Psoas muscle (tissue), 8 donors: Measurements from ENCODE around the gene SLC6A4. TPM values are rescaled to one million over a fixed set of nuclear protein-coding genes. Genes with fewer than 3 reads are reported as not detected.

Source experiments
- ATAC-seq, 4 donors: fragments of 200-7000 bp; cut with Tn5 transposase; one replicate each; pipeline ENCODE4 v1.9.1; 2020; ENCODE audit warnings: moderate library complexity in 3 of 4, mild to moderate bottlenecking in 2 of 4
- DNase-seq, 2 donors: peaks; one replicate each; pipeline ENCODE4 v3.0.0-alpha.2; 2020
- H3K27ac ChIP-seq: fragments of 200-600 bp; one replicate; pipeline ENCODE4 v1.8.0; 2022
- H3K27me3 ChIP-seq, 3 donors: fragments of 200-600 bp in 1 of 3; one replicate each; pipeline versions ENCODE4 v1.6.1 to v1.8.0; 2013 to 2022; ENCODE audit warnings: low read length in 2 of 3, mild to moderate bottlenecking in 2 of 3, moderate library complexity in 1 of 3; ENCODE audit not compliant: insufficient read depth in 3 of 3
- H3K36me3 ChIP-seq, 2 donors: fragments of 200-600 bp in 1 of 2; one replicate each; pipeline versions ENCODE4 v1.6.1 to v1.8.0; 2013 to 2022; ENCODE audit warnings: low read depth in 1 of 2, mild to moderate bottlenecking in 1 of 2, moderate library complexity in 1 of 2; ENCODE audit not compliant: insufficient read depth in 1 of 2
- H3K4me1 ChIP-seq: fragments of 200-600 bp; one replicate; pipeline ENCODE4 v1.8.0; 2022
- H3K4me3 ChIP-seq: fragments of 200-600 bp; one replicate; pipeline ENCODE4 v1.8.0; 2022; ENCODE audit warnings: mild to moderate bottlenecking
- H3K9me3 ChIP-seq: fragments of 200-600 bp; one replicate; pipeline ENCODE4 v1.8.0; 2022
- WGBS, 3 donors: extraction: QIAGEN DNeasy Blood & Tissue Kit; methylation state at CpG; one replicate each; pipeline versions ENCODE4 v1.1.6 to v1.1.7; 2013; 5-methylcytosine and 5-hydroxymethylcytosine counted together
- intact Hi-C, 2 donors: fragments of 100-400 bp; cut with DNase I; formaldehyde crosslinking; loops; one replicate each; pipeline versions ENCODE4 v1.11.0 to v1.14.2; 2022
- polyA plus RNA-seq, 3 donors: library from polyadenylated mRNA; stranded (reverse); fragments of 200-250 nt; gene quantifications; one replicate each; pipeline ENCODE4 v1.2.3, GENCODE V29; 2013
- total RNA-seq, 4 donors: library from RNA; stranded (reverse); fragmentation: NEBNext Ultra II Directional in 2 of 4; extraction: Animal tissue kit (Norgen Biotek cat#: 25700) in 2 of 4; gene quantifications; one replicate each; pipeline versions ENCODE4 v1.2.1 to v1.2.4, GENCODE V29; 2021 to 2023
- TF ChIP-seq, protein P1 (sequence below): fragments of 200-600 bp; IDR thresholded peaks from one replicate; pipeline ENCODE4 v1.8.0; 2022; ENCODE audit warnings: antibody characterized with exemption
- donor health status: healthy with polysubstance abuse.
- donor health status: DM: no; HTN: no; CAD: no; lungs with moderate emphysema.
- donor health status: Bipolar disorder and iron deficiency.
- donor health status: healthy.
- donor health status: DM: yes; HTN: yes; CAD: no.
- donor health status: DM: no; HTN: no; CAD: no.
- donor health status: DM: no; HTN: no; CAD: no.
- donor health status: DM: yes; HTN: yes; CAD: no.

Gene SLC6A4
- total and polyA plus RNA-seq, 7 donors, result 0.01 to 0.06 TPM; not detected in 5

GRCh38 chr17:30263552-30264333 lies 28.2 kb upstream of the SLC6A4 start:
- intact Hi-C loops, result no loop called here
- peak overlapping the region; percentile 3 for H3K27ac ChIP-seq
- DNase-seq (no peak), ATAC-seq (peak in 2 of 4 donors; percentile 50 to 51)
- H3K36me3 ChIP-seq, result peaks cover 4 to 91% of the 10 kb centered on the region in 2 donors
- peaks cover 11% of the 10 kb centered on the region for H3K4me1 ChIP-seq
- TF ChIP-seq, protein P1, sequence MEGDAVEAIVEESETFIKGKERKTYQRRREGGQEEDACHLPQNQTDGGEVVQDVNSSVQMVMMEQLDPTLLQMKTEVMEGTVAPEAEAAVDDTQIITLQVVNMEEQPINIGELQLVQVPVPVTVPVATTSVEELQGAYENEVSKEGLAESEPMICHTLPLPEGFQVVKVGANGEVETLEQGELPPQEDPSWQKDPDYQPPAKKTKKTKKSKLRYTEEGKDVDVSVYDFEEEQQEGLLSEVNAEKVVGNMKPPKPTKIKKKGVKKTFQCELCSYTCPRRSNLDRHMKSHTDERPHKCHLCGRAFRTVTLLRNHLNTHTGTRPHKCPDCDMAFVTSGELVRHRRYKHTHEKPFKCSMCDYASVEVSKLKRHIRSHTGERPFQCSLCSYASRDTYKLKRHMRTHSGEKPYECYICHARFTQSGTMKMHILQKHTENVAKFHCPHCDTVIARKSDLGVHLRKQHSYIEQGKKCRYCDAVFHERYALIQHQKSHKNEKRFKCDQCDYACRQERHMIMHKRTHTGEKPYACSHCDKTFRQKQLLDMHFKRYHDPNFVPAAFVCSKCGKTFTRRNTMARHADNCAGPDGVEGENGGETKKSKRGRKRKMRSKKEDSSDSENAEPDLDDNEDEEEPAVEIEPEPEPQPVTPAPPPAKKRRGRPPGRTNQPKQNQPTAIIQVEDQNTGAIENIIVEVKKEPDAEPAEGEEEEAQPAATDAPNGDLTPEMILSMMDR, result no peak
- H3K27me3 ChIP-seq, result no peaks in the 10 kb centered on the region
- H3K4me3 ChIP-seq, result no peak overlapping the region
- WGBS, 3 donors, result 23 to 28% (median 23%) methylated on average over 2 of the region's 2 CpGs
- no peaks in the 10 kb centered on the region for H3K9me3 ChIP-seq

DNA sequence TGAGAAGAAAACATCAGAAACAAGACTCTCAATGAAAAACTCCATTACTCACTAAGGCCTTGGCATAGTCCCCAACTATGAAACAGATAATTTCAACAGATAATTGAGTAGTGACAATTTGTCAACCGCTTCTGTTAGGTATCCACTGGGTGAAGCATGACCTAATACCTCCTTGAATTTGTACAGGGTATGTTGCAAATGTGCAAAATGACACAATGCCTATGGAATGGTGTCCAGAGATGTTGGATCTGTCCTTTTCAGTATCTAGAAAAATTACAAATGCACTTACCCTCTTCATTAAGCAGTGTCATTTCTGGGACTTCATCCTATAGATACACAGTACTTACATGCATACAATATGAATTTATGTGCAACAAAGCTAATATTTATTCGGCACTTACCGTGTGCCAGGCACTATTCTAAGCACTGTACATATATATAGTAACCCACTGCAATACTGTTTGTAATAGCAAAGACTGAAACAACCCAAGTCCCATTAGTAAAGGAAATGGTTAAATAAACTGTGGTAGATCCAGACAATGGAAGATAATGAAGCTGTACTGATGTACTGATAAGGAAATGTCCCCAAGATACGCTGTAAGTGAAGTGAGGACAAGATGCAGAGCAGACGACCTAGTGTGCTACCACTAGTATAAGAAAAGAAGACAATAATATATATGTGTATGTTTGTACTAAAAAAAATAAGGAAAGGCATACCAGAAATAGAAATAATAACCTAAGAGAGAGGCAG lies 21.4 kb upstream of the SLC6A4 start:
- peak in 3 of 4 donors; percentile 43 to 67 (median 53) for ATAC-seq

DNA sequence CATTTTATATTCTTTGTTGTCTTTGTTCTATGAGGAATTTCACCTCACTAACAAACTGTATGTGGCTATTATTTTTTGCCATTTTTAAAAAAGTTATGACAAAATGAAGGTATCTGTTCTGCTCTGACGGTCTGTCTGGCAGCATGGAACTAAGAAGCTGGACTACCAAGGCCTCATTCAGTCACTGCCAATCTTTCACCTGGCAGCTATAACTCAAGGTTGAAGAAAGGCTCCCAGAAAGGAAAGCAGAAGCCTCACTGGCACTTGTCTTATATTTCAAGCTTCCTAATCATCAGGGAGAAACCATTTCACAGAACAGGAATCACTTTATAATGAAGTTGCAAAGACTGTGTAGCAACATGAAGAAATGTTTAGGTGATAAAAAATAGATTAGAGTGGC lies 18.7 kb upstream of the SLC6A4 start:
- WGBS, 3 donors, result 12 to 41% (median 18%) methylated on average over 1 of the region's 1 CpG
- ATAC-seq (peak; percentile 85 to 94 (median 90)), DNase-seq (no peak)
- H3K36me3 ChIP-seq, result peaks cover 0 to 39% of the 10 kb centered on the region in 2 donors
- TF ChIP-seq, protein P1, result no peak
- H3K4me3 ChIP-seq, result no peak overlapping the region
- no peak overlapping the region for H3K27ac ChIP-seq
- H3K9me3 ChIP-seq, result no peaks in the 10 kb centered on the region
- peaks cover 13% of the 10 kb centered on the region for H3K4me1 ChIP-seq
- intact Hi-C loops, result no loop called here
- no peaks in the 10 kb centered on the region for H3K27me3 ChIP-seq

More for the DNA sequence above, 21.4 kb upstream of the SLC6A4 start:
- intact Hi-C loops, result no loop called here
- H3K36me3 ChIP-seq, result peaks cover 0 to 61% of the 10 kb centered on the region in 2 donors
- DNase-seq, result no peak
- H3K4me1 ChIP-seq, result peaks cover 11% of the 10 kb centered on the region
- TF ChIP-seq, protein P1, result no peak
- H3K4me3 ChIP-seq, result no peak overlapping the region
- H3K27ac ChIP-seq, result no peak overlapping the region
- H3K27me3 ChIP-seq, result no peaks in the 10 kb centered on the region
- H3K9me3 ChIP-seq, result no peaks in the 10 kb centered on the region
- 77 to 84% (median 79%) methylated on average over 5 of the region's 5 CpGs for WGBS, 3 donors

DNA sequence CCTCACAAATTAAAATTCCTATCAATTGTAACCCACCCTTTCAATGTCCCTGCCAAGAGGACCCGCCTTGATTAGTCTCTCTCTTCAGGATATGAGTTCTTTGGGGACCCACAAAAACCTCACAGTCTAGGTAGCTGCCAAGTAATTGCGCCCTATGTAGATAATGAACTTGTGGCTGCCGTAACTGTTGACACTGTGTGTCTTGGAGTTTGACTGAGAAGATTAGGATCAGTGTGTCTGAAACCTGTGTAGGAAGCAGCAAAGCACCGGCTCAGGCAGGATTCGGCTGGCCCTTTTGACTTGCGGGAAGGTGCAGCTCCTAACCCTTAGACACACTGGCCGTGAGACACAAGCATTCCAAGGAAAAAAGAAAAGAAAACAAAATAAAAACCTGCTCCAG lies 17.8 kb upstream of the SLC6A4 start:
- intact Hi-C loops, result no loop called here
- no peak for DNase-seq
- Histone ChIP-seq H3K36me3 (peaks cover 0 to 41% of the 10 kb centered on the region in 2 donors), H3K4me3 (no peak overlapping the region), H3K27ac (no peak overlapping the region), H3K27me3 (no peaks in the 10 kb centered on the region), H3K9me3 (no peaks in the 10 kb centered on the region), H3K4me1 (peaks cover 20% of the 10 kb centered on the region)
- ATAC-seq, result no peak
- 87 to 90% (median 87%) methylated on average over 7 of the region's 7 CpGs for WGBS, 3 donors
- TF ChIP-seq, protein P1, result no peak
